ENCODE results near the gene NFE2L1.
"Not testable (repeated sequence)": the region's sequence is repeated elsewhere in the genome, so short reads cannot be mapped to it uniquely, and the experiment has no call there.

NFE2L1 gene, protein sequence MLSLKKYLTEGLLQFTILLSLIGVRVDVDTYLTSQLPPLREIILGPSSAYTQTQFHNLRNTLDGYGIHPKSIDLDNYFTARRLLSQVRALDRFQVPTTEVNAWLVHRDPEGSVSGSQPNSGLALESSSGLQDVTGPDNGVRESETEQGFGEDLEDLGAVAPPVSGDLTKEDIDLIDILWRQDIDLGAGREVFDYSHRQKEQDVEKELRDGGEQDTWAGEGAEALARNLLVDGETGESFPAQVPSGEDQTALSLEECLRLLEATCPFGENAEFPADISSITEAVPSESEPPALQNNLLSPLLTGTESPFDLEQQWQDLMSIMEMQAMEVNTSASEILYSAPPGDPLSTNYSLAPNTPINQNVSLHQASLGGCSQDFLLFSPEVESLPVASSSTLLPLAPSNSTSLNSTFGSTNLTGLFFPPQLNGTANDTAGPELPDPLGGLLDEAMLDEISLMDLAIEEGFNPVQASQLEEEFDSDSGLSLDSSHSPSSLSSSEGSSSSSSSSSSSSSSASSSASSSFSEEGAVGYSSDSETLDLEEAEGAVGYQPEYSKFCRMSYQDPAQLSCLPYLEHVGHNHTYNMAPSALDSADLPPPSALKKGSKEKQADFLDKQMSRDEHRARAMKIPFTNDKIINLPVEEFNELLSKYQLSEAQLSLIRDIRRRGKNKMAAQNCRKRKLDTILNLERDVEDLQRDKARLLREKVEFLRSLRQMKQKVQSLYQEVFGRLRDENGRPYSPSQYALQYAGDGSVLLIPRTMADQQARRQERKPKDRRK

DNA sequence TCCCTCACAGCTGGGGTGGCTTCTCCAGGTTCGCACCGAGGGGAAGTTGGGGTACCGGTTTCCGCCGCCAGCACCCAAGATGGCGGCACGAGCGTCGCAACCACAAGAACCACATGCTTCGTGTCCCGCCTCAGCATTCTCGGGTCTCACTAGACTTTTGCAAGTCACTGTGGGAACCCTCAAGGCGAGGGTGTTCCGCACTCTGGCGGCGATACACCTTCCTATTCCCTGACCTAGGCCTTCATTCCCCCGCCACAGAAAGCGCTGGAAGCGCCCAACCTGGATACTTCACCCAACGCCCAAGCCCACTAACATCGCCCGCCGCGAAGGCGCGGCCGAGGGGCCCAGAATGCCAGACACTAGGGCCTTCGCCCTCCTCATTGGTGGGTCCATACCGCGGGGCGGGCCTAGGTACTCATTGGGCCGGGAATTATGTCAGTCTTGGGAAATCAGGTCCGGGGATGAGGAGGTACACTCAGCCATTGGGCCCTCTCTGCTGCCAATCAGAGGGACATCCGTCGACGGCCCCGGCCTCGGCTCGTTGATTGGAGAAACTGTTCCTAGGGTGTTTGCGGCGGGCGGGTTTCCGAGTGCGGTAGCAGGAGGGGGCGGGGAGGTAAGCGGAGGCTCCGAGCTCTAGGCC is at the start of gene NFE2L1:
TSS of gene NFE2L1 (plus strand) at position 619 of the 643 bp plus-strand sequence. CDS start 2,760 bp downstream, outside the sequence.
- peak; percentile 99 for DNase-seq

DNA sequence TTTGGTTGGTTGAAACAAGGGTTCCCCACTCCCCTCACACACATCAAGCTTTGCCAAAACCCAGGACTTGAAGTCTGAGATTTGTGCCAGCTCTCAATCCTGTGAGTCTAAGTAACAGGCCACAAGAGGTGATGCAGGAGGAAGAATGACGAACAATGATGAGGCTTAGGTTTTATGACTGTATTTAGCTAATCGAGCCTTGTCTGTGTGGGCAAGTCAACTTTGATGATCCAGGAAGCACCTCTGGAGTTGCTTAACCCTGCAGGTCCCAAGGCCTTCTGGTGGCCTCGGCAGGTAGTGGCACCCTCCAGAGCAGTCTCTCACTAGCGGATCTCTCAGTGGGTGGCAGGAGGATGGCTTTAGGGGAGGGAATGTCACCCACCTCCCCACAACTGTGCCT is 48.6 kb upstream of the NFE2L1 start:
- DNase-seq, result no peak

DNA sequence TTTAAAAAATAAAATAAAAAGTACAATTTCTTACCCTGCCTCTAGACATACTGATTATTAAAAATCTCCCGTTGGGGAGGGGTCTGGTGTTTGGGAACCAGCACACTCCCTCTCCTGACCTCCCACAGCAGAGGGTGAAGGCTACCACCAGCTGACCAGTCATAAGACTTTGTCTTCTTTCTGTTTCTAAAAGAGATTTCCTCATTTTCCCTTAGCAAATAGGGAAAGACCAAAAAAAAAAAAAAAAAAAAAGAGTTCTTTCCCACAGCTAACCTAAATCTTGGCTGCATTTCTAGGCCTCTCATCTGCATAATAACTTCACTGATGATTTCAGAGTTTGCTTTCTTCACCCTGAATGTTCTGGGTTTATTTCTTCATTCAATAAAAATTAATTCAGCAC is 47.0 kb upstream of the NFE2L1 start:
- no peak for DNase-seq

DNA sequence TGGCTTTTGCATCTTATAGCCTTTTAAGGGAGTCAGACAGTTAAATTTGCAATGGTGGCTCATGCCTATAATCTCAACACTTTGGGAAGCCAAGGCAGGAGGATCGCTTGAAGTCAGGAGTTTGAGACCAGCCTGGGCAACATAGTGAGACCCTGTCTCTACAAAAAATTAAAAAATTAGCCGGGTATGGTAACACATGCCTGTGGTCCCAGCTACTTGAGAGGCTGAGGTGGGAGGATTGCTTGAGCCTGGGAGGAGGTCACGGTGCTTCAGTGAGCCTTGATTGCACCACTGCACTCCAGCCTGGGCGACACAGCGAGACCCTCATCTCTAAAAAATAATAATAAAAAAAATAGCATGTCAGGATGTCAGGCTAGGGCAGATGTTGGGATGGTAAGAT is 46.5 kb upstream of the NFE2L1 start:
- DNase-seq, result not testable (repeated sequence)

DNA sequence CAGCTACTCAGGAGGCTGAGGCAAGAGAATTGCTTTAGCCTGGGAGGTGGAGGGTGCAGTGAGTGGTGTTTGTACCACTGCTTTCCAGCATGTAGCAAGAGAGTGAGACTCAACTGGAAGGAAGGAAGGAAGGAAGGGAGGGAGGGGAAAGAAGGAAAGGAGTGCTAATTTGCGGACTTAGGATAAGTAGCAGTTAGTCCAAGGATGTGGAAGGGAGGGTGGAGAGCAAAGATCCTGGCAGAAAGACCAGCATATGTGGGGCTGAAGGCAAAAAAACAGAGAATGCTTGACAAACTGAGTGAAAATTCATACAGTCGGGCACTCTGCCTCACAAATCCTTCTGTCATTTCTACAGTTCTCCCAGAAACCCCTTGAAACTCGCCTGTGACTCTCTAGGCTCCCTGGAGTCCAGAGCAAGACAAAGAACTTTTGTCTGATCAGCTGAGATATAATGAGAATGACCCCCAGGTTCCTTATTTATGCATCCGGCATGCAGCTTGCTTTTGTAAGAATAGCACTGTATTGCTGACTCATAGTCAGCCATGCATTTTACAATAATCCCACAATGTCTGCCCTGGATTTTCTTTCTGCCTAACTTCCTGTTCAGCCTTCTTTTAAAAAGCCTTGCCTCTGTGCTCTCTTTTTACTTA is 45.8 kb upstream of the NFE2L1 start:
- DNase-seq, result peak; percentile 83

DNA sequence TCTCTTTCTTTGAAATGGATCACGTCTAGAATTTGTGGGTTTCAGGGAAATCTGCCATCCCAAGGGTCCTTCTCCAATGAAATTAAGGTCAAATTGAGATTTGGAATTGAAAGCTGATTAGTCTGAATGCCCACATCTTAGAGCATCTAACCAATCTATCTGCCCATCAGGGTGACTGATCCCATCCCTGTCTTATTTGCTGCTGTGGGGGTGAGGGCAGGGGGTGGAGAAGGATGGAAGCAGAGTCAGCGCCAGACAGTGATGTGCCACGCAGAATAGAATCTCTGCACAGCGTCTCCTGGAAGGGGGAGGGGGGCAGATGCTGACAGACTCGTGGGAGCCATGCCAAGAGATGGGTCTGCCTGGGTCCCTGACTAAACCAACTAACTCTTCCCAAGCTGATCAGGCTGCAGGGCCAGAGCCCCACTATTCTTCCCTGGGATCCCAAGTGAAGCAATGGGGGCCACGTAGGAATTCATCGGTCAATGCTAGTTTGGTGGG is 45.2 kb upstream of the NFE2L1 start:
- DNase-seq, result no peak

DNA sequence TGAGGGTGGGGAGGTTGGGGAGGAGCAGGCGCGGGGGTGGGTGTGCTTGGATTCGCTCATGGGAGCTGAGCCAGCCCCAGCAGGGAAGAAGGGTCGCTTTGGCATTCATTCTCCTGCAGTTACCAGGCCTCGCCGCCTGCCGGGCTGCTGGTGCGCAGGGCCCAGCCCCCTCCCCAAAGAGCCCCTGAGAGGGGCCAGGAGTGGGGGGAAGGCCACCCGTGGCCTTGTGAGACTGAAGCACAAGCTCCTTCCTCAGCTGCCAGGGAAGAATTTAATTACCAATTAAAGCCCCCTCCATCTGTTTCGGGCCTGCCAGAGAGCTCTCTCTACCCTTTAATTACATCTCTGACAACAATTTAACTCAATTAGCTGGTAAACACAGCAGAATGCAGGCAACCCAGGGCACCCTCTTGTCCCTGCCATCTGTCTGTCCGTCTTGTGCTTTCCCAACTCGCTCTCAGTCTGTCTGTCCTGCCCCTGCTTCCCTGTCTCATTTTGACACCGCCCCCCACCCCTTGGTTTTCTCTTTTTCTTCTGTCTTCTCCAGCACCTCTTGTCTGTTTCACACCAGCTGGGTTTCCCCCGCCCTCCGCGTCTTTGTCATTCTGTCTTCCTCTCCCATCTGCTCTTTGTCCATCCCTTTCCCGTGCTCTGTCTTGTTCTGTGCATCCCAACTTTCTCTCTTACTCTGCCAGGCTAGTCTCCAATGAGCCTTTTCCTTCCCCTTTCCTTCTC is 44.6 kb upstream of the NFE2L1 start:
- no peak for DNase-seq

DNA sequence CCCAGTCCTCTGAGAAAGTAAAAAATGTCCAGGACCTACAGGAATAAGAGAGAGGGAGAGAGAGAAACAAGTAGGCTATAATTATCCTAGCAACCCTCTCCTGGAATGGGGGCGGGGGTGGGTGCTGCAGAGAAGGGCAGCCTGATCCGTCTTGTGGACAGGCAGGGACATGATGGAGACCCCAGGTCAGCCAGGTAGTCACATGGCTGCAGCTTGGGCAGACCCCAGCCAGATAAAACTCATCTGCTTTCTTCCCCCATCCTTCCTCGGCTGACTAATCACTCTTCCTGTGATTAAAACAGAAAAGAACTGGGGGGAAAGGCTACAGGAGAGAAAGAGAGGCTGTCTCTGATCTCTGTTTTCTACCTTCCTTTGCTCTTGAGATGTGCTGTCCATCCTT is 43.2 kb upstream of the NFE2L1 start:
- no peak for DNase-seq

DNA sequence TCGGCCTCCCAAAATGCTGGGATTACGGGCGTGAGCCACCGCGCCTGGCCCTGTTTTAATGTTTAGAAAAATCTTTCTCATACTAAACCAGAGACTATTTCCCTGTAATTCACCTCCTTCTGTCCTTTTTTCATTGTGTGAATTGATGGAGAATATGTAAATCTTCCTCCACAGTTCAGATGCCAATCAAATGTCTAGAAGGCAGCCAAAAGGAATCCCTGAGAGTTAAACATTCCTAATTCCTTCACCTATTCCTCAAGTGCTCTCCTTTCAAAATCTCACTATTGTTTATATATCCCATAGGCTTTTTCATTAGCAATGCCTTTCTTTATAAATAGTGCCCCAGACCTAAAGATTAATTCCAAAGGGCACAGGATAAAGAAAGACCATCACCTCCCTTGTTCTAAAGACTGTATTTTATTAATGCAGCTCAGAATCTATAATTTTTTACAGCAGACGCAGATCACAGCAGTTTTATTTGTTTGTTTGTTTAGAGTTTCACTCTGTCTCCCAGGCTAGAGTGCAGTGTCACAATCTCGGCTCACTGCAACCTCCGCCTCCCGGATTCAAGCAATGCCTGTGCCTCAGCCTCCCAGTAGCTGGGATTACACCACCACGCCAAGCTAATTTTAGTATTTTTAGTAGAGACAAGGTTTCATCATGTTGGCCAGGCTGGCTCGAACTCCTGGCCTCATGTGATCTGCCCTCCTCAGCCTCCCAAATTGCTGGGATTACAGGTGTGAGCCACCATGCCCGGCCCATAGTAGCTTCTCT is 41.0 kb upstream of the NFE2L1 start:
- no peak for DNase-seq

DNA sequence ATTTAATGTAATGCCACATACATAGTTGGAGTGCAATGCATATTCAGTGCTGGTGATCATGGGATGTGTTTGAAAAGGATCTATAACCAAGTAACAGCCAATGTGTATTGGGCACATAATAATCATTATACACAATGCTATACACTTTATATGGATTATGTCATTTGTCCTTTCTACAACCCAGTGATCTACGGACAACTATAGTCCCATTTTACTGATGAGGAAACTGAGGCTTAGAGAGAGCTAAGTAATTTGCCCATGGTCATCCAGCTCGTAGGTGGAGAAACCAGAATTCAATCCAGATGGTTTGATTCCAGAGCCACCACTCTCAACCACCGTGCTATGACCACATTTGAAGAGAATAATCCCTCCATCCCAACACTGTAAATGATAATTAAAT is 38.0 kb upstream of the NFE2L1 start:
- no peak for DNase-seq

DNA sequence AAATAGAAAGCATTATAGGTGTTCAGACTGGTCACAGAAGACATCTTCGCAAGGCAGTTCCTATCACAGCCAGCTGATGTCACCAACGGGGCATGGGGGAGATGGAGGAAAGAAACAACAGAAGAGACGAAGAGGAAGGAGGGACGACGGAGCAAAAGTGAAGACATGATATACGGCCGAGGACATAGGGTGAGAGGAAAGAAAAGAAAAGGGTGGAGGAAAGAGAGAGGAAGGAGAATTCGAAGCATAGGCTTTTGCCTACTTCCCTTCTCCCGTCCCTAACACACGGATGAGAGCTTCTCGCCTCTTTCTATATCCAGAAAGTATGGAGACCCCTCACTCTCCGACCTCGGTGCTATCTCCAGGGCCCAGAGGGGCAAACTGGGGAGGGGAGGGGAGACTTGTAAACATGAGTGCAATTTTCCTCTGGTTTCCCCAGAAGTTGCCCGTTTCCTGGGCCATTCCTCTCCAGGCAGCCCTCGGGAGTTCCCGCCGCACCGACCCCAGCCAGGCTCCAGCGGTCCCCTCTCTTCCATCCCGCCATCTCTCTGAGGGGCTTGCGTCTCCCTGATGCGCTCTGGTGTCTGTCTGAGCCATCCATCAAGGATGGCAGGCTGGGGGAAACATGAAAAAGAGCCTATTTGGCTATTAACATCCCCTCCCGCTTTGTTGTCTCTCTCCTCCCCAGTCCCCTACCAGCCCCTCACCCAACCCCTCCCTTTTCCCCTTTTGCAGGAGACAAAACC is 36.6 kb upstream of the NFE2L1 start:
- no peak for DNase-seq

DNA sequence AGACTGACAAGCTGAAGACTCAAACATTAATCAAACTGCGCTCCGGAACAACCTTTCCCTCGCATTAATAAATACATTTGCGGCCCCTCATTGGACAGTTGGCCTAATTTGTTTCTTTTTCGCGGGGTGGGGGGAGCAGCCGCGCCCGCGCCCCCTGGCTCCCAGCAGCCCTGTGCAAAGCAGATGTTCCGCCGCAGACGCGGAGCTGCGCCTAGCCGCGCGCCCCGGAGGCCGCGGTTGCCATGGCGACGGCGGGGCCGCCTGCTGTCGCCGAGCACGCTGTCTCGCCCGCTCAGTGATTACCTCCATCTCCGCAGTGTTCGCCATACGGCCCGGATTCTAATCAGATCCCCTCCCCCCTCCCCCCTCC is 36.0 kb upstream of the NFE2L1 start:
- no peak for DNase-seq

DNA sequence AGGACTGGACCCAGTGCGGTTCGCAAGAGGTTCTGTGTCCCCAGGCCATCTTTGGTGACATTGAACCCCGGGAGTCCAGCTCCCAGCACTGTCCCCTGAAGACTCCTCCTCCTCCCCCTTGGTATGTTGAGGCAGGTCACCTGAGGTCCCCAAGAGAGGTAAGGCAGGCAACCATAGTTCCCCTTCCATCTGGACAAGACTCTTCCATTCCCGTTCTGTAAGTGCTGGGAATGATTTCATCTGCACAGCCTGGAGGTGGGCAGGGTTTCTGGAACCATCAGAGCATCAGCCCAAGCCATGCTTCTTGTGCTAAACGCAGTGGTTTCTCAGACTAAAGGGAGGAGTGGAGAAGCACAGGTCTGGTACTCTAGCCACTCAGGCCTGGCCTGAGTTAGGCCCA is 35.5 kb upstream of the NFE2L1 start:
- DNase-seq, result no peak

DNA sequence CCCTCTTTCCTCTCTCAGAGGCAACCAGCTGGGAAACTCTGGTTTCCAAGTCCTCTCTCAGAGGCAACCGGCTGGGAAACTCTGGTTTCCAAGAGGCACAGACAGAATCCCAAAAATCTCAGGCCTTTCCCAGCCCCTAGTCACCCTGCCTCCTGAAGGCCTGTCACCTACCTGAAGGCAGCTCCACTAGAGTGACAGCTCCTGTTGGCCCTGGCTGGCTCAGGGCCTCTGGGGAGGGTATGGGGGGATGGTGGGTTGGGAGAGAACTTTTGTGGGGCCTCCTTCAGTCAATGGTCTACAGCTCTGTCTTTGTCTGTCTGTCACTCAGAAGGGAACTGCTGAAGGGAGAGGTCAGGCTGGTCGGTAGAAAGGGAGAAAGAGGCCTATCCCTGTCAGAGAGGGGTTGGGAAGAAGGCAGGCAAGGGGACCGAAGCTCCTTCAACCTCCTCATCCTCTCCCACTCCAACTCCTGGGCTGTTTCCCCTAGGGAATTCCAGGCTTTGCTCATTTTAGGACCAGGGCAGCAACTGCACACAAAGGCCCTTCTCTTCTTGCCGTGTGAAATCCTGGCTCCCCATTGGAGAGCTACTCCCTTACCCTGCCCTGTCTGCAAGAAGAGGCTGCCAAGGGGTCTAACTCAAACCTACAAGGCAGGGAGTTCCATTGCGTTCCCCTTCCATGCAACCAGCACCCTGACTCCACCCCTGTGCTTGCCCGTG is 34.1 kb upstream of the NFE2L1 start:
- no peak for DNase-seq

DNA sequence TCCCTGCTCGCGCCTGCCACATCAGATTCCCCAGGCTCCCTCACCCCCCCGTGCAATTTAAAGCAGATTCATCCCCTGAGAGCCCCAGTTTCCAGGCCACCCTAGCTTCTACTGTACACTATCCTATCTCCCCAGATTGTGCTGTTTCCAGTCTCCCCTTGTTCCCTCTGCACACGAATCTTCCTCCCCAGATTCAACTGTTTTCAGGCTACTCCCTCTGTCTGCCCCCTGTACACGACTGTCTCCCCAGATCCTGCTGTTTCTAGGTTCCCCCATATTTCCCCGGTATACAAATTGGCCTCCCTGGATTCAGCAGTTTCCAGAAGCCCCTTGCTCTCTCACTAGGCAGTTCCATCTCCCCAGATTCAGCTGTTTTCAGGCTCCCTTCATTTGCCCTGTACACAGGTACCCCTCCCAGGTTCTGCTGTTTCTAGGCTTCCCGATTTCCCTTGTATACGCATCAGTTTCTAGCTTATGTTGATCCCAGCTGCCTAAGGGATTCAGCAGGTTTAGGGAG is 33.5 kb upstream of the NFE2L1 start:
- no peak for DNase-seq

DNA sequence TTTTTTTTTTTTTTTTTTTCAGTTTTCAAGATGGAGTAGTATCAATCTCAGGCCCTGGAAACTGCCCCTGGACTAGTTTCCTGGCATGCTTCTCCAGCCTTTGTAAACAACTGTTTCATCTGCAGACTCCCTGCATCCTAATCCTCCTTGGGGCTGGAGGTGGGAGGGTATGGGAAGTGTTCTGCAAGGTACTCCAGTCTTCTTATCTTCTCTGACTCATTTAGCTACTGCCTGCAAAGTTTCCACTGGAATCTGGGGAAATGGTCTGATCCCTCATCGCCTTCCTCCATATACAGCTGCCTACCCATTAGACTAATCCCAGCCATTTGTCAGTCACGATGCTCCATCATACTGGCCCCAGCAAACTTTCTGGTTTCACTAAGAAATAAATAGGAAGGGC is 32.0 kb upstream of the NFE2L1 start:
- DNase-seq, result no peak

DNA sequence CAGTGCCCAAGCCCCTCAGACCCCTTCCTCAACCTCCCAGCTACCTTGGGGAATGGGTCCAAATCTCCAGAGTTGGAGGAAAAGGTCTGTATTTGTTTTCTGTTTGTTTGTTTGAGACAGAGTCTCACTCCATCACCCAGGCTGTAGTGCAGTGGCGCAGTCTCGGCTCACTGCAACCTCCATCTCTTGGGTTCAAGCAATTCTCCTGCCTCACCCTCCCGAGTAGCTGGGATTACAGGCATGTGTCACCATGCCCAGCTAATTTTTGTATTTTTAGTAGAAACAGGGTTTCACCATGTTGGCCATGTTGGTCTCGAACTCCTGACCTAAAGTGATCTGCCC is 30.4 kb upstream of the NFE2L1 start:
- DNase-seq, result not testable (repeated sequence)

DNA sequence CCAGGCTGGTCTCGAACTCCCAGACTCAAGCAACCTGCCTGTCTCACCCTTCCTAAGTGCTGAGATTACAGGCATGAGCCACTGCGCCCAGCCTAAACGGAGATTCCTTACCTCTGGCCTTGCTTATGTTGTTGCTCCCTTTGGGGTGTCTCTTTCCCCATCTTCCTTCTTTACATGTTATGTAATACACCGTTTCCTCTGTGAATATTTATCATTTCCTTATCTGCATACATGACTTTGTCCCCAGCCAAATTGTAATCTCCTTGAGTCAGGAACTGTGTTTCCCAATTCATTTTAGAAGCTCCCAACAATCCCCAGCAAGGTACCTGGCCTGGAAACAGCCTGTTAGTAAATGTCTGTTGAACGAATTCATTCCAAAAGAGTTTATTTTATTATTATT is 26.2 kb upstream of the NFE2L1 start:
- peak; percentile 70 for DNase-seq

DNA sequence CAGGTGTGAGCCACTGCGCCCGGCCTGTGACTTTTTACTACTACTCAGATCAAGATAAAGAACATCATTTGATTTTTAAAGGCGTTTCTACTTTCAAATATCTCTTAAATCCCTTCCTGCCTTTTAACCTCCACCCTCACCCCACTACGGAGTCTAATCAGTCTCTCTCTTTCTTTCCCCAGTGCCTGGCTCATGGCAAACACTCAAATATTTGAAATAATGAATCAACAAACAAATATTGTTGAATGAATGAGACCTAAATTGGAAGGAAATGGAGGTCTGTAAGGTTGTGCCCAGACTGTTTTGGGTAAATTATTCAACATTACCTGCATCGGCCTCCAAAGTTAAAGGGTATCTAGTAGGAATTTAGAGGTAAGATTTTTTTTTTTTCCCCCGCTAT is 25.3 kb upstream of the NFE2L1 start:
- DNase-seq, result no peak

Measured in GF-D8 (cell line).